ENCODE measurements around the gene RIPPLY1.

- TF ChIP-seq CTCF (conservative IDR thresholded peaks at IDR 0.05), result no peak
- TF ChIP-seq EZH2 (IDR thresholded peaks at IDR 0.05; ENCODE audit: low read depth), result no peak
Measured at GRCh38 chrX:106902684-106903083, 457 bp downstream of the RIPPLY1 start.

All from PC-9 (cell line).